Right lobe of liver (tissue), 4 donors: ENCODE results near the gene VMP1.

Source experiments
- POLR2A ChIP-seq: fragments of 450-650 bp; IDR thresholded peaks from one replicate; pipeline ENCODE4 v1.6.1; 2017; ENCODE audit warnings: antibody characterized with exemption, mild to moderate bottlenecking
- TF ChIP-seq, protein P1 (sequence below), 4 donors: fragments of 200-600 bp in 3 of 4; fragments of 450-650 bp in 1 of 4; IDR thresholded peaks; one replicate each; pipeline versions ENCODE4 v1.5.1 to v1.8.0; 2016 to 2022; ENCODE audit warnings: antibody characterized with exemption in 4 of 4, mild to moderate bottlenecking in 2 of 4
- donor health status: DM: no; HTN: no; CAD: no.
- donor health status: DM: no; HTN: no; CAD: no.
- donor health status: DM: no; HTN: yes; CAD: no.

DNA sequence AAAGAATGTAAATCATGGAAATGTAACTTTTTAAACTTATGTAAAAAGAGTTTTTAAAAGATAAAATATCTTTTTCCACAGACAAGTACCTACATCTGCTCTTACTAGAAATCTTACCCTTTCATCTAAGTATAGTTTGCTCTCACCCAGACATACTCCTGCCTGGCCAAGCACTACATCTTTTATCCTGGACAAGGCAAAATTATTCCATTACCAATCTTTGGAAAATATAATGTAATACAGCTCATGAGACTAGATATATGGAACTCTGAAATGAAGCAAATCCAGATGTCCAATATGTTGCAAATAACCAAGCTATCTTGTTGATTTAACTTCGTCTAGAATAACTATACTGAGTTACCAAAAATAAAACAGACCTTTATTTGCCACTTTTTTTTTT, 50.0 kb downstream of the VMP1 start:
- TF ChIP-seq, protein P1, sequence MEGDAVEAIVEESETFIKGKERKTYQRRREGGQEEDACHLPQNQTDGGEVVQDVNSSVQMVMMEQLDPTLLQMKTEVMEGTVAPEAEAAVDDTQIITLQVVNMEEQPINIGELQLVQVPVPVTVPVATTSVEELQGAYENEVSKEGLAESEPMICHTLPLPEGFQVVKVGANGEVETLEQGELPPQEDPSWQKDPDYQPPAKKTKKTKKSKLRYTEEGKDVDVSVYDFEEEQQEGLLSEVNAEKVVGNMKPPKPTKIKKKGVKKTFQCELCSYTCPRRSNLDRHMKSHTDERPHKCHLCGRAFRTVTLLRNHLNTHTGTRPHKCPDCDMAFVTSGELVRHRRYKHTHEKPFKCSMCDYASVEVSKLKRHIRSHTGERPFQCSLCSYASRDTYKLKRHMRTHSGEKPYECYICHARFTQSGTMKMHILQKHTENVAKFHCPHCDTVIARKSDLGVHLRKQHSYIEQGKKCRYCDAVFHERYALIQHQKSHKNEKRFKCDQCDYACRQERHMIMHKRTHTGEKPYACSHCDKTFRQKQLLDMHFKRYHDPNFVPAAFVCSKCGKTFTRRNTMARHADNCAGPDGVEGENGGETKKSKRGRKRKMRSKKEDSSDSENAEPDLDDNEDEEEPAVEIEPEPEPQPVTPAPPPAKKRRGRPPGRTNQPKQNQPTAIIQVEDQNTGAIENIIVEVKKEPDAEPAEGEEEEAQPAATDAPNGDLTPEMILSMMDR (IDR thresholded peaks at IDR 0.05): no peak
- TF ChIP-seq POLR2A: no peak
